Neuronal stem cell (in vitro differentiated cells): Measurements from ENCODE around the gene SIK2.

Experiments used
- DNase-seq: peaks from one replicate; pipeline ENCODE4 v3.0.0-alpha.2; 2013; ENCODE audit warnings: low spot score
- H2AFZ ChIP-seq: one replicate; pipeline ENCODE4 v1.6.1; 2013; ENCODE audit warnings: mild to moderate bottlenecking, low read length, inconsistent platforms
- H2AK5ac ChIP-seq: 2 replicates; pipeline ENCODE4 v1.6.1; 2013; ENCODE audit warnings: low read depth, mild to moderate bottlenecking, inconsistent platforms, low read length, moderate library complexity, mixed read lengths
- H2BK120ac ChIP-seq: 2 replicates; pipeline ENCODE4 v1.6.1; 2013; ENCODE audit warnings: low read depth, mild to moderate bottlenecking, inconsistent platforms, low read length, moderate library complexity, mixed read lengths
- H2BK12ac ChIP-seq: one replicate; pipeline ENCODE4 v1.6.1; 2013; ENCODE audit warnings: low read length, inconsistent platforms
- H2BK15ac ChIP-seq: 2 replicates; pipeline ENCODE4 v1.6.1; 2013; ENCODE audit warnings: mild to moderate bottlenecking, low read length, inconsistent platforms, mixed read lengths
- H2BK5ac ChIP-seq: one replicate; pipeline ENCODE4 v1.6.1; 2013; ENCODE audit warnings: inconsistent platforms, mild to moderate bottlenecking, low read length, moderate library complexity
- H3K14ac ChIP-seq: one replicate; pipeline ENCODE4 v1.6.1; 2013; ENCODE audit warnings: low read length, inconsistent platforms
- H3K18ac ChIP-seq: 2 replicates; pipeline ENCODE4 v1.6.1; 2013; ENCODE audit warnings: low read length, inconsistent platforms
- H3K23ac ChIP-seq: 2 replicates; pipeline ENCODE4 v1.6.1; 2013; ENCODE audit warnings: low read depth, mild to moderate bottlenecking, mixed read lengths, low read length, inconsistent platforms; ENCODE audit not compliant: poor library complexity
- H3K27ac ChIP-seq: replicated peaks from 3 replicates; pipeline ENCODE4 v1.5.1; 2013; ENCODE audit warnings: low read length, inconsistent platforms
- H3K27me3 ChIP-seq, 3 experiments: 2 replicates each; pipeline ENCODE4 v1.6.1; 2013; ENCODE audit warnings: low read length in 3 of 3, mild to moderate bottlenecking in 2 of 3, inconsistent platforms in 1 of 3, low read depth in 1 of 3, mixed read lengths in 1 of 3, moderate library complexity in 1 of 3; ENCODE audit not compliant: control insufficient read depth in 3 of 3, insufficient read depth in 3 of 3
- H3K36me3 ChIP-seq, 2 donors: replicated peaks in 1 of 2; 2 replicates each; pipeline ENCODE4 v1.6.1; 2013; ENCODE audit warnings: low read length in 2 of 2; ENCODE audit not compliant: control insufficient read depth in 2 of 2, insufficient read depth in 2 of 2
- H3K4ac ChIP-seq: 2 replicates; pipeline ENCODE4 v1.6.1; 2013; ENCODE audit warnings: inconsistent platforms, mild to moderate bottlenecking, low read length, moderate library complexity
- H3K4me1 ChIP-seq, 2 donors: 1 replicate in 1 of 2; 2 replicates in 1 of 2; pipeline ENCODE4 v1.6.1; 2013; ENCODE audit warnings: low read length in 2 of 2, low read depth in 1 of 2; ENCODE audit not compliant: control insufficient read depth in 2 of 2, insufficient read depth in 1 of 2
- H3K4me2 ChIP-seq: one replicate; pipeline ENCODE4 v1.6.1; 2013; ENCODE audit warnings: mild to moderate bottlenecking, low read length, inconsistent platforms; ENCODE audit not compliant: insufficient read depth, poor library complexity, severe bottlenecking
- H3K4me3 ChIP-seq, 2 donors: 2 replicates each; pipeline ENCODE4 v1.5.1; 2013; ENCODE audit warnings: low read length in 2 of 2, mild to moderate bottlenecking in 2 of 2, inconsistent platforms in 1 of 2, moderate library complexity in 1 of 2
- H3K79me1 ChIP-seq: one replicate; pipeline ENCODE4 v1.6.1; 2013; ENCODE audit warnings: low read depth, mild to moderate bottlenecking, inconsistent platforms, low read length, moderate library complexity
- H3K9ac ChIP-seq: one replicate; pipeline ENCODE4 v1.6.1; 2013; ENCODE audit warnings: mild to moderate bottlenecking, low read depth, low read length, inconsistent platforms; ENCODE audit not compliant: poor library complexity
- H3K9me3 ChIP-seq, 2 donors: replicated peaks in 1 of 2; 2 replicates each; pipeline versions ENCODE3 to v1.6.1; 2013; ENCODE audit warnings: low read length in 2 of 2, mild to moderate bottlenecking in 2 of 2, inconsistent platforms in 1 of 2, low read depth in 1 of 2, mixed read lengths in 1 of 2, moderate library complexity in 1 of 2; ENCODE audit not compliant: control insufficient read depth in 2 of 2, insufficient read depth in 1 of 2
- H4K8ac ChIP-seq: one replicate; pipeline ENCODE4 v1.6.1; 2013; ENCODE audit warnings: low read depth, mild to moderate bottlenecking, inconsistent platforms, low read length, moderate library complexity
- H4K91ac ChIP-seq: one replicate; pipeline ENCODE4 v1.6.1; 2013; ENCODE audit warnings: low read length, low read depth, mild to moderate bottlenecking, inconsistent platforms; ENCODE audit not compliant: poor library complexity
- WGBS, 2 donors: extraction: QIAGEN DNeasy Blood & Tissue Kit; methylation state at CpG; one replicate each; pipeline ENCODE4 v1.1.7; 2013; ENCODE audit warnings: missing lambda C conversion rate in 2 of 2, mixed read lengths in 1 of 2; ENCODE audit not compliant: insufficient read length in 2 of 2, insufficient replicate concordance in 1 of 2; ENCODE audit errors: extremely low coverage in 2 of 2; 5-methylcytosine and 5-hydroxymethylcytosine counted together

The SIK2 gene

DNA sequence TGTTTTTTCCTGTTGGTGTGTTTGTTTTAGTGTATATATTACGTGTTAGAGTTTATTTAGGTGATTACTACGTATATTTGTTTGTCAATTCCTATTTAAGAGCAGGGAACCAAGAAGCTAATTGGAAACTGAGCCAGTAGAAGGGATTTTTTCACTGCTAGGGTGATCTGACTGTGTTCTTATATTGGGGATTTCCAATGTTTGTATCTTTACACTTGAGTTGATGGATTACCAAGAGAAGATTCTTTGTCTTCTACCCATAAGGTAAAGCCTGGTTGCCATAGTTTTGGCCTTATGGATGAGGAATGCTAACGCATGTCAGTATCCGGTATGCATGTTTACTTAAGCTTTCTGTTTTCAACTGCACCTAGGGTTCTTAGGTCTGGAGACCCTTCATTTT is 35.6 kb downstream of the SIK2 start:
- H3K4me3 ChIP-seq: no peak overlapping the region
- no peak overlapping the region for H2BK120ac ChIP-seq
- H3K4ac ChIP-seq: no peak overlapping the region
- no peak overlapping the region for H4K8ac ChIP-seq
- H2AK5ac ChIP-seq: no peak overlapping the region
- no peak overlapping the region for H4K91ac ChIP-seq
- H3K27ac ChIP-seq: no peak overlapping the region
- peaks cover 2 to 41% of the 10 kb centered on the region in 2 donors for H3K4me1 ChIP-seq
- H3K36me3 ChIP-seq: peaks cover 2 to 5% of the 10 kb centered on the region in 2 donors
- no peaks in the 10 kb centered on the region for H3K27me3 ChIP-seq
- no peak overlapping the region for H3K18ac ChIP-seq
- H3K79me1 ChIP-seq: no peaks in the 10 kb centered on the region
- H2BK15ac ChIP-seq: no peak overlapping the region
- peaks cover 0 to 2% of the 10 kb centered on the region in 2 donors for H3K9me3 ChIP-seq
- H2AFZ ChIP-seq: no peak overlapping the region
- H3K9ac ChIP-seq: no peak overlapping the region
- 100% methylated on average over 2 of the region's 4 CpGs; no CpG with 5 or more reads in 1 of the 2 donors for WGBS, 2 donors
- DNase-seq: no peak
- H2BK5ac ChIP-seq: no peak overlapping the region
- no peak overlapping the region for H3K4me2 ChIP-seq
- H2BK12ac ChIP-seq: no peak overlapping the region
- no peak overlapping the region for H3K23ac ChIP-seq
- no peak overlapping the region for H3K14ac ChIP-seq

- Histone ChIP-seq H3K36me3 (peaks cover 0 to 2% of the 10 kb centered on the region in 2 donors), H3K27me3 (no peaks in the 10 kb centered on the region)
- no peak for DNase-seq
These were observed 37.1 kb downstream of the SIK2 start for GRCh38 chr11:111639226-111639925.

DNA sequence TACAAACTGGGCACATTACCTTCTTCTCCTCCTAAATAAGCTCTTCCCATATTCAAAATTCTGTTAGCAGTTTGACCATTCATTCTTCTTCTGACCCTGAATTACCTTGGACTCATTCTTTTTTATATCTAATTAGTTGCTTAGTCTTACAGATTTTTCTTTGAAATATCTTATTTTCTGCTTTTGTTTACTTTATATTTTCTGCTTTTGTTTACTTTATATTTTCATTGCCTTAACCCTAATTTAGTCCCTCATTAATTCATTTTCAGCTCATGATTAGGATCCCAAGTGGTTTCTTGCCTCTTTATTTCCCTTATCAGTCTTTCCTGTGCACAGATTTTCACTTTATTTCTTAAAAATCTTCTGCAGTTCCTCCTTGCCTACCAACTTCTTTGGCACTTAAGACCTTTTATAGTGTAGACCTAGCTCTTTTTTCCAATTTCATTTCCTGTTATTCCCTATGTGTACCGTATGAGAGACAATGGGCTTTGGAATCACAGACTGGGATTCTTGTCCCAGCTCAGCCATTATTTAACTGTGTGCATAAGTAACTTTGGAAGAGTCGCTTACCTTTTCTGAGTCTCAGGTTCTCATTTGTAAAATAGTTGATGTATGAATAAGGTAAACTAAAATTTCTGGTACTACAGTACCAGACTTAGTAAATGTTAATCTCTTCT is 39.2 kb downstream of the SIK2 start:
- no peak overlapping the region for H3K23ac ChIP-seq
- no peak overlapping the region for H3K14ac ChIP-seq
- no peak for DNase-seq
- WGBS, 2 donors: no CpG with 5 or more reads among the region's 2 CpGs
- H4K91ac ChIP-seq: no peak overlapping the region
- H3K27me3 ChIP-seq: no peaks in the 10 kb centered on the region
- H3K4me1 ChIP-seq: peaks cover 0 to 28% of the 10 kb centered on the region in 2 donors
- H2AK5ac ChIP-seq: no peak overlapping the region
- H3K4me2 ChIP-seq: no peak overlapping the region
- H2BK120ac ChIP-seq: no peak overlapping the region
- H3K79me1 ChIP-seq: no peaks in the 10 kb centered on the region
- no peak overlapping the region for H4K8ac ChIP-seq
- H2AFZ ChIP-seq: no peak overlapping the region
- no peak overlapping the region for H2BK15ac ChIP-seq
- H3K36me3 ChIP-seq: peaks cover 0 to 2% of the 10 kb centered on the region in 2 donors
- H3K18ac ChIP-seq: no peak overlapping the region
- H3K27ac ChIP-seq: no peak overlapping the region
- no peak overlapping the region for H3K4ac ChIP-seq
- H3K4me3 ChIP-seq: no peak overlapping the region
- no peak overlapping the region for H3K9ac ChIP-seq
- peaks cover 0 to 2% of the 10 kb centered on the region in 2 donors for H3K9me3 ChIP-seq
- no peak overlapping the region for H2BK12ac ChIP-seq
- no peak overlapping the region for H2BK5ac ChIP-seq

More at GRCh38 chr11:111639226-111639925, 37.1 kb downstream of the SIK2 start:
- Histone ChIP-seq H3K4me3 (no peak overlapping the region), H2AK5ac (no peak overlapping the region), H3K79me1 (no peaks in the 10 kb centered on the region), H3K4me2 (no peak overlapping the region), H2BK15ac (no peak overlapping the region), H3K27ac (no peak overlapping the region), H2BK5ac (no peak overlapping the region), H2BK120ac (no peak overlapping the region), H3K18ac (no peak overlapping the region), H3K9me3 (peaks cover 0 to 2% of the 10 kb centered on the region in 2 donors), H4K8ac (no peak overlapping the region), H2BK12ac (no peak overlapping the region), H3K4ac (no peak overlapping the region), H3K9ac (no peak overlapping the region), H3K23ac (no peak overlapping the region), H2AFZ (no peak overlapping the region), H4K91ac (no peak overlapping the region), H3K14ac (no peak overlapping the region), H3K4me1 (peaks cover 2 to 36% of the 10 kb centered on the region in 2 donors)
- WGBS, 2 donors: no CpG with 5 or more reads among the region's 1 CpG

GRCh38 chr11:111642542-111642941 is 40.3 kb downstream of the SIK2 start:
- no CpG with 5 or more reads among the region's 1 CpG for WGBS, 2 donors
- H2BK12ac ChIP-seq: no peak overlapping the region
- H3K4ac ChIP-seq: no peak overlapping the region
- no peak overlapping the region for H3K9ac ChIP-seq
- H4K91ac ChIP-seq: no peak overlapping the region
- H3K4me1 ChIP-seq: peaks cover 0 to 28% of the 10 kb centered on the region in 2 donors
- H2AK5ac ChIP-seq: no peak overlapping the region
- no peak overlapping the region for H3K4me2 ChIP-seq
- H2BK120ac ChIP-seq: no peak overlapping the region
- no peaks in the 10 kb centered on the region for H3K79me1 ChIP-seq
- no peak overlapping the region for H3K14ac ChIP-seq
- H3K23ac ChIP-seq: no peak overlapping the region
- no peak for DNase-seq
- no peaks in the 10 kb centered on the region for H3K27me3 ChIP-seq
- H3K18ac ChIP-seq: no peak overlapping the region
- peaks cover 0 to 2% of the 10 kb centered on the region in 2 donors for H3K9me3 ChIP-seq
- H2AFZ ChIP-seq: no peak overlapping the region
- H4K8ac ChIP-seq: no peak overlapping the region
- H2BK5ac ChIP-seq: no peak overlapping the region
- H3K27ac ChIP-seq: no peak overlapping the region
- no peak overlapping the region for H2BK15ac ChIP-seq
- H3K4me3 ChIP-seq: no peak overlapping the region
- H3K36me3 ChIP-seq: peaks cover 0 to 2% of the 10 kb centered on the region in 2 donors
